ENCODE data around the gene TRIO.
"Not testable (repeated sequence)": the region's sequence is repeated elsewhere in the genome, so short reads cannot be mapped to it uniquely, and the experiment has no call there.

The TRIO gene

GRCh38 chr5:14204785-14205321, 61.7 kb downstream of the TRIO start:
- POLR2A ChIA-PET: no interaction called here
- CTCF ChIA-PET: interaction anchor here (0.8 to 2.3 kb wide), 9 partner anchors 8 to 67 kb away, joined by 3 to 9 read pairs (median 4); no protein-coding TSS in a partner anchor
- TF ChIP-seq CTCF (IDR thresholded peaks at IDR 0.05; ENCODE audit: control extremely low read depth, extremely low read depth, low read depth, missing control alignments): no peak
- no peak for DNase-seq (ENCODE audit: extremely low spot score)

GRCh38 chr5:14206028-14206725, 63.0 kb downstream of the TRIO start:
- POLR2A ChIA-PET: no interaction called here
- no peak for DNase-seq (ENCODE audit: extremely low spot score)
- CTCF ChIA-PET: interaction anchor here (1.0 to 2.2 kb wide), 2 partner anchors 9 to 64 kb away, joined by 3 to 8 read pairs; no protein-coding TSS in a partner anchor
- no peak for TF ChIP-seq CTCF (IDR thresholded peaks at IDR 0.05; ENCODE audit: control extremely low read depth, extremely low read depth, low read depth, missing control alignments)

- CTCF ChIA-PET: interaction anchor here (0.7 to 1.4 kb wide), 3 partner anchors 25 to 54 kb away, joined by 3 to 5 read pairs (median 3); no protein-coding TSS in a partner anchor
- DNase-seq (ENCODE audit: extremely low spot score); POLR2A ChIA-PET: not testable (repeated sequence)
Measured at GRCh38 chr5:14207428-14207827, 64.3 kb downstream of the TRIO start.

- peak; percentile 49 for DNase-seq (ENCODE audit: extremely low spot score)
- CTCF ChIA-PET: interaction anchor here (0.7 to 2.7 kb wide), 18 partner anchors 9 to 204 kb away, joined by 3 to 10 read pairs (median 3); no protein-coding TSS in a partner anchor
- POLR2A ChIA-PET: interaction anchor here (0.9 to 1.0 kb wide), 3 partner anchors 17 to 65 kb away, joined by 3 to 4 read pairs (median 3); partner anchors contain the start of gene TRIO
- TF ChIP-seq CTCF (IDR thresholded peaks at IDR 0.05; ENCODE audit: control extremely low read depth, extremely low read depth, low read depth, missing control alignments): no peak
Measured at GRCh38 chr5:14208071-14209021, 65.2 kb downstream of the TRIO start.

GRCh38 chr5:14209222-14209822, 66.2 kb downstream of the TRIO start:
- ChIA-PET POLR2A (interaction anchor here (0.9 to 1.0 kb wide), 2 partner anchors 16 to 66 kb away, joined by 3 to 4 read pairs; partner anchors contain the start of gene TRIO), CTCF (interaction anchor here (0.7 to 3.4 kb wide), 16 partner anchors 10 to 205 kb away, joined by 3 to 14 read pairs (median 4); no protein-coding TSS in a partner anchor)
- DNase-seq (ENCODE audit: extremely low spot score): no peak
- TF ChIP-seq CTCF (IDR thresholded peaks at IDR 0.05; ENCODE audit: control extremely low read depth, extremely low read depth, low read depth, missing control alignments): no peak

GRCh38 chr5:14209836-14210235, 66.7 kb downstream of the TRIO start:
- POLR2A ChIA-PET: no interaction called here
- CTCF ChIA-PET: interaction anchor here (0.7 to 3.4 kb wide), 13 partner anchors 14 to 101 kb away, joined by 3 to 14 read pairs (median 4); no protein-coding TSS in a partner anchor
- DNase-seq (ENCODE audit: extremely low spot score): no peak
- TF ChIP-seq CTCF (IDR thresholded peaks at IDR 0.05; ENCODE audit: control extremely low read depth, extremely low read depth, low read depth, missing control alignments): no peak
